T follicular helper cell (primary cell): Measurements from ENCODE around the gene ZNF624.
"Not testable (repeated sequence)": the region's sequence is repeated elsewhere in the genome, so short reads cannot be mapped to it uniquely, and the experiment has no call there.

ENCODE experiments used
- DNase-seq: peaks from one replicate; pipeline ENCODE4 v3.0.0-alpha.2; 2020; ENCODE audit warnings: low read depth
- total RNA-seq, 2 experiments: gene quantifications; one replicate each; lab custom pipeline; 2026; lab: John Stamatoyannopoulos, UW

ZNF624 gene
- total RNA-seq: 12.4 to 26.5 reads per million in 2 experiments

DNA sequence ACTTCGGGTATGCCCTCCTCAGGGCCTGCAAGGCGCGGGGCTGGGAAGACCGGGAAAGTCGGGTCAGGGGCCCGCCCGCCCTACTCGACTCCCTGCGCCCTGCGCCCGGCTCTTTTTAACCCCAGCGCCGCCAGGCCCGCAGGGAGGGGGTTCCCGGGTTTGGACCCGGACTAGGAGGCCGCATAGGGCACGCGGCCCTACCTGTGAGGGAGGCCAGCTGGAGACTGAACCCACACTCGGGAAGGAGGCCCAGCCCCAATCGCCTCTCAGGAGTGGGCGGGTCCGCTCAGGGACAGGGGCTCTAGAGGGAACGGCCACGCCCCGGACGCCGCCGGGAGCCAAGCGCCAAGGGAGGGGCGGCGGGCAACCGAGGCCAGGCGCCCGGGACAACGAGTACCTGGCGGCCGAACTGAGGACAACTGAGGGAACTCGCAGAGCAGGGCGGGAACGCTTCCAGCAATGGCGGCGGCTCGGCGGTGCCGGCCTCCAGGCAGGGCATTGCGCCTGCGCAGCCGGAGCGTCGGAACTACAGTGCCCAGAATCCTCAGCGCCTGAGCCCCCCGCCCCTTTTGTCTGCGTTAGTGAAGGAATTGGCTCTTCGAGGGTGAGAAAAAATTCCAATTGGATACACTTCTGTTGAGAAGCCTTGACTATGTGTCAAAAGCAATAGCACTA lies at the start of gene ZNF624:
ZNF624 (minus strand) TSS at position 484 of the 675 bp plus-strand sequence.
- peak; percentile 77 for DNase-seq

DNA sequence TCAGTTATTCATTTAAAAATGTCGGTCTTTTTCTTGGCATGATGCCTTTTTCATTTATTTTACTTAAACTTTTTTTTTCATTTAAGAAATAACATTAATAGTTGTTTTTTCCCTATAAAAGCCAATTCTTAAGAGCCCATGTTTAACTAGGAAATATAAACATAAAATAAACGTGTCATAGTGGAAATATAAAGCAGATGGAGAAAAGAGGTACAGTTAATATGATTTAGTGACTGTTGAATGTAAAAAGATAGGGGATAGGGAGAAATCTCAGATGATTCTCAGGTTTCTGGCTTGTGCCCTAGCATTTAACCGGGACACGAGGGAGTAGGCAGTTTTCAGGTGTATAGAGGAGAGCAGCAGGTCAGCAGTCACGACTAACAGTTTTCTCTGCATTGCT lies 44.0 kb upstream of the ZNF624 start:
- DNase-seq: not testable (repeated sequence)

DNA sequence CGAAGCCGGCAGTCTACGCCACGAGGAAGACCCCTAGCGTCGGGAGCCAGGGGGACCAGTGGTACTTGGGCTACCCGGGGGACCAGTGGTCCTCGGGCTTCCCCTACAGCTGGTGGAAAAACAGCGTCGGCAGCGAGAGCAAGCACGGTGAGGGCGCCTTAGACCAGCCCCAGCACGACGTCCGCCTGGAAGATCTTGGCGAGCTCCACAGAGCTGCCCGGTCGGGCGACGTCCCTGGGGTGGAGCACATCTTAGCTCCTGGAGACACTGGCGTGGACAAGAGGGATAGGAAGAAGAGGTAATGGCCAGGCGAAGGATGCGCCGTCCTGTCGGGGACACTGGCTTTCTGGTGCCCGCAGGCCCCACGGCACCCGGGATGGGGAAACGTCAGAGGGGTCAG lies 36.8 kb upstream of the ZNF624 start:
- DNase-seq: not testable (repeated sequence)

DNA sequence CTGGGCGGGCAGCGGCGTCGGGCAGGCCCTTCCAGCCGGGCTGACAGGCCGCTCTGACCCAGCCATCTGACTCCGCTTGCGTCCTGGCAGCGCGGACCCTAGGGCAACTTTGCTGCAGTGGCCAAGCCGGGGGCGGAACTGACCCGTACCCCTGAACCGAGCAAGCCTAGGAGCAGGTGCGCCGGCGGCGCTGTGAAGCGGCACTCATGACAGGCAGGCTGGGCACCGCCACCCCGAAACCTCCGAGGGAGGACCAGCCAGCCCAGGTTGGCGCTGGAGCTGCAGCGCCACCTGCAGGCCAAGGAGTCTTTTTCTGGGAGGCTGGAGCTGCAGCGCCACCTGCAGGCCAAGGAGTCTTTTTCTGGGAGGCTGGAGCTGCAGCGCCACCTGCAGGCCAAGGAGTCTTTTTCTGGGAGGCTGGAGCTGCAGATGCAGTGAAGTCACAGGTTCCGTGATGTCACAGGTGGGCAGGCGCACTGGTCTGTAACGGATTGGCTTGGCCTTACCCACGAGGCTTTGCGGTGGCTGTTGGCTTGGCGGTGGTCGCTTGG lies 36.2 kb upstream of the ZNF624 start, which contains the start of gene CCDC144A:
CCDC144A (plus strand) TSS at position 511 of the 551 bp plus-strand sequence. CDS start 160 bp downstream, outside the sequence.
- DNase-seq: peak; percentile 5

DNA sequence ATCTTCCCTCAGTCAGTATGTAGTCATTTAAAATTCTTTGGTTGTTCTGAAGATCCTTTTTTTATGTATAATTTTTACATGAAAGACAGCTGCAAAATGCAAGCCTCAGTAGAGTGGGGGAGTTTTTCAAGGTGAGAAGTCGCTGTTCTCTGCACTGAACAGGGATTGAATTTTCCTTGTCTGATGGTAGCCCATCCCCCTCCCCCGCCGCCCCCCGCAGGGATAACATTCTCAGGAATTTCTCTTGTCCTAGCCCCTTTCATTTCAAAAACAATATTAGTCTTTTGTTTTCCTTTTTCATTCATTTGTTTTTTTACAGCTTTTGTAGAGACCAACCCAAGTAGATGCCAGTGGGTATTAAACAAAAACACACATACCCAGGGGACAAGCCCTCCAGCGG lies 33.5 kb upstream of the ZNF624 start:
- DNase-seq: not testable (repeated sequence)

DNA sequence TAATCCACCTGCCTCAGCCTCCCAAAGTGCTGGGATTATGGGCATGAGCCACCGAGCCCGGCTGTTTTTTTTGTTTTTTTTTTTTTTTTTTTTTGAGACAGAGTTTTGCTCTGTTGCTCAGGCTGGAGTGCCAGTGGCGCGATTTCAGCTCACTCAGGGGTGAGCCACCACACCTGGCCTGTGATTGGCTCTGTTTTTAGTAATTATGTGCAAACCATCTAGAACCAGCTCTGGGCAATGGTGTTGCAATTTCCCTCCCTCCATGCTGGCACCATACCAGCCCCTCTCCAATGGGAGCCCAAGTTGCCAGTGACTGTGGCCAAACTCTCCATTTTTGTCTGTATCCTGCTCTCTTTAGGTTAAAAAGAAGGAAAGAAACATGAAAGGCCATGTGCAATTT lies 32.4 kb upstream of the ZNF624 start:
- not testable (repeated sequence) for DNase-seq

DNA sequence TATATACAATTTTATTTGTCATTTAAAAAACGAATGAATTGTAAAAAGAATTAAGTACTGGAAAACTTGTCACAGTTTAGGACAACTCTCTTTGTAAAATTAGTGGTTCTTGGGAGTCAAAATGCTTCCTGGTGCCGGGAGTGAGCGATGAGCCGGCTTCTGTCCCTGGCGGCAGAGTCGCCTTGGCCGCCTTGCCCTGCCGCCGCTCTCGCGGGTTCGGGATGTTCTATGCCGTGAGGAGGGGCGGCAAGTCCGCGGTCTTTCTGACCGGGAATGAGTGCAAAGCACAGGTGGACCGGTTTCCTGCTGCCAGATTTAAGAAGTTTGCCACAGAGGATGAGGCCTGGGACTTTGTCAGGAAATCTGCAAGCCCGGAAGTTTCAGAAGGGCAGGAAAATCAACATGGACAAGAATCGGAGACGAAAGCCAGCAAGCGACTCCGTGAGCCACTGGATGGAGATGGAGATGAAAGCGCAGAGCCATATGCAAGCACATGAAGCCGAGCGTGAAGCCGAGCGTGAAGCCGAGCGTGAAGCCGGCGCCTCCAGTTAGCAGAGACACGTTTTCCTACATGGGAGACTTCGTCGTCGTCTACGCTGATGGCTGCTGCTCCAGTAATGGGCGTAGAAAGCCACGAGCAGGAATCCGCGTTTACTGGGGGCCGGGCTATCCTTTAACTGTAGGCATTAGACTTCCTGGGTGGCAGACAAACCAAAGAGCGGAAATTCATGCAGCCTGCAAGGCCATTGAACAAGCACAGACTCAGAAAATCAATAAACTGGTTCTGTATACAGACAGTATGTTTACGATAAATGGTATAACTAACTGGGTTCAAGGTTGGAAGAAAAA lies 29.9 kb upstream of the ZNF624 start:
- not testable (repeated sequence) for DNase-seq

DNA sequence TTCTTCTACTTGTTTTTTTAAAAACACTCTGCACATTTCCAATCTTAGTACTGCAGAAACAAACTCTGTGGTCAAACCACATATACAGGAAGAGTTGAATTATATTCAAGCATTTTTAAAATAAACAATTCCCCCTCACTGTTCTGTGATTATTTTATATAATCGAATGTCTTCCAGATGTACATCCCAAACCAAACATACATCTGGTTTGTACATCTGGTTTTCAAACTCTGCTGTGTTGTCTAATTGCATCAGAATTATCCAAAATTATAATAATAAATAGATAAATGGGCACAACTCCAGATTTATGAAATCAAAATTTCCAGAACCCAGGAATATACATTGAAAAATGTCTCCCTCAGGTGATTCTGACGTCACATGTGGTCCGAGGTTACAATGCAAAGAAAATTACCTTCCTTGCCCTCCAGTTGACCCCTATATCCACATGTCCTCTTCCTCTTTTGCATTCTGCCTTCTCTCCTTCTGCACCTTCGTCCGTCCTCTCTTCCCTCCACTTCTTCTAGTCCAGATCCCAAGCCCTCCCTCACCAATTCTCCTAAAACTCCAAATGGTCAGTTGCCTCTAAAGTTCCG lies 23.1 kb upstream of the ZNF624 start:
- no peak for DNase-seq

DNA sequence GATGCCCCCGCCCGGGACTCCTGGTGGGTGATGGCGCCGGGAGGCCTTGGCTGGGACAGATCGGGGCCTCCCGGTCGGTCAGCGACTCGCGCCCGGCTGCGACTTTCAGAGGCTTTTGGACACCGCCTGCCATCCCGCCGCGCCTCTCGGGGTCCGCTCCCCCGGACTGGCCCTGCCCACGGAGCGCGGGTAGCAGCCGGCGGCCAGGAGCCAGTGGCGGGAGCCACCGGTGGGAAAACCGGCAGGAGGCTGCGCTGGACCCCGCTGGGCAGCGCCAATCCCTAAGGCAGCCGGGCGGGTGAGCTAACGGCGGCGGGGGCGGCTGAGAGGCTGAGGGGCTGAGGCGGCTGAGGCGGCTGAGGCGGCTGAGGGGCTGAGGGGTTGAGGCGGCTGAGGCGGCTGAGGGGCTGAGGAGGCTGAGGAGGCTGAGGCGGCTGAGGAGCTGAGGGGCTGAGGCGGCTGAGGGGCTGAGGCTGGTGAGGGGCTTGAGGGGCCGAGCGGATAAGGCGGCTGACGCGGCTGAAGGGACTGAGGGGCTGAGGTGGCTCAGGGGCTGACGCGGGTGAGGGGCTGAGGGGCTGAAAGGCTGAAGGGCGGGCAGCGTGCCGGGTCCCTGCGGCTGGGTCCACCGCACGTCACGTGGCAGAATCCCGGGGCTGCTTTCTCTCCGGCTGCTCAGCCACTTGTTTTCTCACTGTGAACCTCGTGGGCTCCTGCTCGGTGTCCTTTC lies 13.4 kb upstream of the ZNF624 start:
- not testable (repeated sequence) for DNase-seq

DNA sequence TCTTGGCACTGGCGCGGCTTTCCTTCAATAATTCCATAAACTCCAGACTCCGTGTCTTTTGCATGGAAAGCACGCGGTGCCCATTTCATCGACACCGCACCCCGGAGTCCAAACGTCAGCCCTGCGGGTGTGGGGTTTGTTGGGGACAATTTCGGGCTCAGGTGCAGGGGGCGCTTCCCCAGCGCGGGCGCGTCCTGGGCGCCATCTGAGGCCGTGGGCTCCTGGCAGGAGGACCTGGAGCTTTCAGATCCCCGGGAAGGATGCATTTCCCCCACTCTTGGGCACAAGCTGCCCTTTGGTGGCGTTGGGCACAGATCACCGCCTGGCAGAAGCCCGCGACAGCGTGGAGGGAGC lies 12.9 kb upstream of the ZNF624 start:
- DNase-seq: not testable (repeated sequence)

DNA sequence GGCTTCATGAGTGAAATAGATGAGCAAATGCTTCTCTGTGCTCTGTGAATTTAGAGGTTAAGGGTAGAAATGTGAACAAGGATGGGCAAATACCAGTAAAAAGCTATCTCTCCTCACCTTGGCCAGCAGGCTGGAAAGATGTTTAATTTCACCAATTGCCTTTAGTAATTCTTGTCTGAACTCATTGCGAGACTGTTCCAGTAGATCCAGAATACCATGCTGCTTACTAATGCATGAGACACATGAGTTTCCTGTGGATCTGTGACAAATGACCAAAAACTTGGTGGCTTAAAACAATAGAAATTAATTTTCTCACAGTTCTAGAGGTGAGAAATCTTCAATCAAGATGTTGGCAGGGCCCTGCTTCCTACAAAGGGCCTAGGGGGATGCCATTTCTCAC lies 9.3 kb upstream of the ZNF624 start:
- no peak for DNase-seq

DNA sequence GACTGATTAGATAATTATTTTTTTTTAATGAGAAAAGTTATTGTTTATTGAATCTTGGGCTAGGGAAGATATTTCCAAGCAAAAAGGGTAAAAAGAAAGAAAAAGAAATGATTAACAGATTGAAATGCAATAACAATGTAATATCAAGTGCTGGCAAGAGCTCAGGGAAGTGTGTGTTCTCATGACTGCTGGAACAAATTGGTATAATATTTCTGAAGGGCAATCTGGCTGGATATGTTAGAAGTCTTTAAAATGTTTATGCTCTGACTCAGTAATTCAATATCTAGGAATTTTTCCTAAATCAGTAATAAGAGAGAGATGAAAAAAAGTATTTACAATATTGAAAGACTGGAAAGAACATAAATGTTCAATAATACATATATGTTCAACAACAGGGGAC lies 7.6 kb upstream of the ZNF624 start:
- no peak for DNase-seq

DNA sequence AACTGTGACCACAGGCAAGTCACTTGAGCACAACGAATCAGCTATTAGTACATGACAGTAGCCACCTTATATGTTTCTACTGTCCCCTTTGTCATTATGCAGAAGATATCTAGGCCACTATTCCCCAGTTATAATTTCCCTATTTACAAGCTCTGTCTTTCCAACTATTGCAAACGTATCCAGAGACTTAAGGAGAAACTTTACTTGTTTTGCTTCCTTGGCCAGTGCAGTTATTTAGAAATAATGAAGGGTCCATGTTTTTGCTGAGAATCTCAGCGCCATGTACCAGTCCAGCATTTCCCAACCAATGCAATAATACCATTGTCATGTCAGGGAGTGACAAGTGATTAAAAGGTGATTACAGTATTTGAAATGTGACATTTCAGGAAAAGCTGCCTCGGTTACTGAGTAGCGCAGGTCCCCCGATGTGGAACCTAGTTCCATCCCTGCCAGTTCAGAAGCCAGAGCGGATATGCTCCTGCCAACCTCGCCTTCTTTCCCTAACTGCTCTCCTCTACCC lies 743 bp downstream of the ZNF624 start:
- DNase-seq: no peak

DNA sequence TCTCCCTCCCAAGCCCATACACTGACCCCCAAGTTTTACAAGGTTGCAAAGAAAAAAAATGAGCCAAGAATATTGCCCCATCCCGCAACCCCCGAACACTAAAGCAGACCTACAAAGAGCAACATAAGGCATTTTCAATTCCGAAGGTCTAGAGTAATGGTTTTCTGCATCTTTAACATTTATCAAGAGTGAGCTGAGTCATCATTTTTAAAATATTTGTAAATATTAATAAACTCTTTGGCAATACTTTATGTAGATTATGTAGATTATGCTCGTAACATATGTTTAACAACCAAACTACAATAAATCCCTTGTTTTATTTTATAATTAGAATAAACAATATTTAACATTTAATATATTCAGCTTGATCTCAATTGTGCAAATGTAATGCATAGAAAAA lies 1.4 kb downstream of the ZNF624 start:
- DNase-seq: no peak

DNA sequence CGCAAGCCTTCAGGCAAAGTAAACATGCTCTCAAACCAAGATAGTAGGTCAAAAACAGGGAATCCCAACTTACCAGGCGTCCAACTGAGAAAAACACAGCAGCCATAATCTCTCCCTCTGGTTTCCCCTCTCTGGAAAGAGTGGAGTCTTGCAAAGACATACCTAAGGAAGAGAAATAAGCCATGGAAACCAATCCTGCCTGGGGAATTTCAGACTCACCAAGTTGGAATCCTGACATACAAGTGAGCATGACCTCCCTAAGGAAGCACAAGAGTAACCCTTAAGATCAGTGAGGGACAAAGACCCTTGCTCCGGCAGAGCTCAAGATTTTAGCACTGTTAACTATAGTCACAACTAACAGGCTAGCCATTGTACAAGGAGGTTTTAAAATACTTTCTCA lies 4.1 kb downstream of the ZNF624 start:
- no peak for DNase-seq

DNA sequence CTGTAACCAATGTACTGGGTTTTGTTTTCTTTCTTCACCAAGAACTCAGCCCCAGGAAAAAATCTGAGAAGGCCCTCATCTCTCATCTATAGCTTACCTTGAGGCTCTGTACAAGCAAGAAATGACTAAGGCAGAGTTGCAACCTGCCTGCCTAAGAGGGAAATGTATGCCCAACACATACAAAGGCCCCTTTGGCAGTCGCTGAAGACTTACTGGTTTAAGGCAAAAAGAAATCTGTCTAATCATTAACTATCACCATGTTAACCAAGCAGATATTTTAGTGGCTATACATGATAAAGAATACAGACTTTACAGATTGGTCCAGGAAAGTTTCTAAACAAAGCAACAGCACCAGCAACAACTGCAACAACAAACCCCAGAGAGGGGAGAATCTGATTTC lies 14.2 kb downstream of the ZNF624 start:
- DNase-seq: no peak

DNA sequence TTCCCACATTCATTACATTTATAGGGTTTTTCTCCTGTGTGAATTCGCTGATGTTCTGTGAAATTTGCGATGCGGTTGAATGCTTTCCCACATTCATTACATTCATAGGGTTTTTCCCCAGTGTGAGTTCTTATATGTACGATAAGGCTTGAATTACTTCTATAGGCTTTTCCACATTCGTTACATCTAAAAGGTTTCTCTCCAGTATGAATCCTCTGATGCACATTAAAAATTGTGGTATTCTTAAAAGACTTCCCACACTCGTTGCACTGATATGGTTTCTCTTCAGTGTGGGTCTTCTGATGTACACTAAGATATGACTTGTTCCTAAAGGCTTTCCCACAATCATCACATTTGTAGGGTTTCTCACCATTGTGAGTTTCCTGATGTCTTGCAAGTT lies 30.4 kb downstream of the ZNF624 start:
- DNase-seq: no peak

DNA sequence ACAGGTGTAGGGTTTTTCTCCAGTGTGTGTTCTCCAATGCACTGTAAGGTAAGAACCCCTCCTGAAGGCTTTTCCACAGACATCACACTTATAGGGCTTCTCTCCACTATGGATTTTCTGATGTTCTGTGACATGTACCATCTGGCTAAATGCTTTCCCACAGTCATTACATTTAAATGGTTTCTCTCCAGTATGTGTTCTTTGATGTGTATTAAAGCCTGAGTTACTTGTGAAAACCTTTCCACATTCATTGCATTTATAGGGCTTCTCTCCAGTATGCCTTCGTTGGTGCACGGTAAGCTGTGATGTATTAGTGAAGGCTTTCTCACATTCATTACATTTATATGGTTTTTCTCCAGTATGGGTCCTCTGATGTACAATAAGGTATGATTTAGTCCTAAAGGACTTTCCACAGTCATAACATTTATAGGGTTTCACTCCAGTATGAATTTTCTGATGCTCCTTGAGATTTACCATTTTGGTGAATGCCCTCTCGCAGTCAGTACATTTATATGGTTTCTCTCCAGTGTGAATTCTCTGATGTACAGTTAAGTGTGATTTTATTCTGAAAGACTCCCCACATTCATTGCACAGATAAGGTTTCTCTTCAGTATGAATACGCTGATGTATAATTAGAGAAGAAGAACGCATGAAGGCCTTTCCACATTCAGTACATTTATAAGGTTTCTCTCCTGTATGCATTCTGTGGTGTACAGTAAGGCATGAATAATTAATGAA lies 30.9 kb downstream of the ZNF624 start:
- DNase-seq: no peak

DNA sequence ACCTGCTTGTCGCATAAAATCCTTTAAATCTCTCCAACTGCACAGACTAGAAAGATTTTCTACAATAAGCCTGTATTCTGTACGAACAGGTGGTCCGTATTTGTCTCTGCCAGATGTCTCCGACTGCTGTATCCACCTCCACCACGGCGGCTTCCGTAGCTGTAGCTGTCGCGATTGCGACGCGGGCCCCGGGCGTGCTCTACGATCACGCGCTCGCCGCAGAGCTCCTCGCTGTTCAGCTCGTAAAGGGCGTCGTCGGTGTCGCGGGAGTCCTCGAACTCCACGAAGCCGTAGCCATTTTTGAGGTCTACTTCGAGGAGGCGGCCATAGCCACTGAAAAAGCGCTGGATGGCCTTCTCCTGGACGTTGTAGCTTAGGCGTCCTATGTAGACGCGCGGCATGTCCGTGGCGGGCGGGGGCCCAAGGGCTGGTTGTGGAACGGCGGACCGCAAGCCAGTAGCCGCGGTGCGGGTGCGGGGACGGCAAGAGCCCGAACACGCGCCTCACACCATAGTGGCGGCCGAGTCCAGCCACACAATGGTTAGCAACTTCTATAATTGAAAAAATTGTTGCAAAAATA lies 36.1 kb downstream of the ZNF624 start:
- no peak for DNase-seq

DNA sequence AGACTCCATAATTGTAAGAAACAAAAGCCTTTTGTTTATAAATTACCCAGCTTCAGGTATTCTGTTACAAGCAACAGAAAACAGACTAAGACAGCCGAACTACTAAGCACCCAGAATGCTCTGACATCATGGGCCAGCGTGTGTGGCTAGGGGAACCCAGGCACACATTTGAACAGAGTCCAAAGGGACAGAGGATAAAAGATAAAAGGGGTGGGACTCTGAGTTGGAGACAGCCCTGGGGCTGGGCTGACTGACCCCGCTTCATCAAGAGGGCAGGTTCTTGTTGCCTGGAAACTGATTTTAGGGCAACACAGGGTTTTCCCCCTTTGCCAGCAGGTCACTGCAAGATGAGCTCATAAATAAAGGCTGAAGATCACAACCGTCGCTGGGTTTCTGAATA lies 54.1 kb downstream of the ZNF624 start:
- no peak for DNase-seq
